Esophagus squamous epithelium (tissue), 4 donors: Measurements from ENCODE around the gene ZNF823.

Experiments
- CTCF ChIP-seq, 6 experiments: fragments of 450-650 bp in 4 of 6; fragments of 200-600 bp in 2 of 6; sonication (generic) in 2 of 6; IDR thresholded peaks; one replicate each; pipeline ENCODE4 v1.5.1; 2016 to 2019; ENCODE audit warnings: antibody characterized with exemption in 6 of 6, mild to moderate bottlenecking in 4 of 6, moderate library complexity in 4 of 6
- POLR2A ChIP-seq, 4 donors: fragments of 450-650 bp; IDR thresholded peaks; one replicate each; pipeline ENCODE4 v1.6.1; 2017; ENCODE audit warnings: antibody characterized with exemption in 4 of 4, mild to moderate bottlenecking in 4 of 4, moderate library complexity in 3 of 4

DNA sequence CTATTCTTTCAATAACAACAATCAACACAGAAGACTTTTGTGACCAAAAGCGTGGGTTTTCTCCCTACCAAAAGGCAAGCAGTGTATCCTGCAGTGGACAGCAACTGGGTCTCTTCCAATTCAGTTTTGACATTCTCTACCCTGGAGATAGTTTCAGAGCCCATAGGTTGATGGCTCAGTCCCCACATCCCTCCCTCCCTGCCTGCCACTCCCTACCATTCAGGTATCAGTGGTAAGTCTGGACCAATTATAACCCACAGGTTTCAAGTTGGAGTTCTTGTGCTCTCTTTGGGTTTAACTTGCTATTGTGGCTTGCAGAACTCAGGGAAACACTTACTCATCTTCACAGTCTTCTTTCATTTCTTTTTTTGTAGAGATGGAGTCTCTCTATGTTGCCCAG is 60.2 kb downstream of the ZNF823 start:
- TF ChIP-seq POLR2A (IDR thresholded peaks at IDR 0.05) (no peak), CTCF (IDR thresholded peaks at IDR 0.05) (no peak)
